CD4-positive, alpha-beta T cell treated with Interferon gamma for 1 hour (primary cell): Measurements from ENCODE around the gene FOXP1.
"Not testable (repeated sequence)": the region's sequence is repeated elsewhere in the genome, so short reads cannot be mapped to it uniquely, and the experiment has no call there.

ENCODE experiments used
- DNase-seq: peaks from one replicate; pipeline ENCODE4 v3.0.0-alpha.2; 2020

FOXP1 gene

DNA sequence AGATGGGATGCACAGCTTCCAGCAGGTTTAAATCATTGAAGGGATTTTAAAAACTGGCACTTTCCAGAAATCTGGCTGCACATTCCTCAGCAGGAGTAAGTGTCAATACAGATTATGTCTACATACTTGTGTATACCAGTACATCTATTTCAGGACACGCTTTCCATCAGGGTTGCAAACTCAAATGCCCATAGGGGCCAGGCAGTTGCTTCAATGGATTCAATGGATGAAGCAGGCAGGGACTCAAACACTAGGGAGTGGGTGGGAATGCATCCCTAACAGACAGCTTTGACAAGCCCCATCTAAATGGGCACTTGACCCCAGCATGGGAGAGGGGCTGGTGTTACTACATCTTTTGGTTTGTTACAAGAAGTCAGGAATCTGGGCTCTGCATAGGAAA, 136.8 kb downstream of the FOXP1 start:
- no peak for DNase-seq

DNA sequence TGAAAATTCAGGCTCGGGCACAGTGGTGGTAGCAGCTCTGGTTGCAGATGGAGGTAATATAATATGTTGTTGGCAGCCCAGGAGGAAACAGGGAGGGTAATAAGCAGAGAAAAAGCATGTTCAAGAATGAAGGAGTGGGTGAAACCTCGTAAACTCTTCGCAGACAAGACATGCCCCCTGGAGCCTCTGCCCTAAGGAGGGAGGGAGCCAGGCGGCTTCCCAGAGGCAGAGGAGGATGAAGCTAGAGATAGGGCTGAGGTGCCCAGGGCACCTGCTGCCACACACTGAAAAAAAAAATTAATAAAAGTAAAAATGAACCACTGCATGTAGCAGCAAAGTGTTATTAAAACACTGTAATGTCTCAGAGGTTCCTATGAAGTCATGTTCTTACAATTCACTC, 137.3 kb downstream of the FOXP1 start:
- DNase-seq, result no peak

DNA sequence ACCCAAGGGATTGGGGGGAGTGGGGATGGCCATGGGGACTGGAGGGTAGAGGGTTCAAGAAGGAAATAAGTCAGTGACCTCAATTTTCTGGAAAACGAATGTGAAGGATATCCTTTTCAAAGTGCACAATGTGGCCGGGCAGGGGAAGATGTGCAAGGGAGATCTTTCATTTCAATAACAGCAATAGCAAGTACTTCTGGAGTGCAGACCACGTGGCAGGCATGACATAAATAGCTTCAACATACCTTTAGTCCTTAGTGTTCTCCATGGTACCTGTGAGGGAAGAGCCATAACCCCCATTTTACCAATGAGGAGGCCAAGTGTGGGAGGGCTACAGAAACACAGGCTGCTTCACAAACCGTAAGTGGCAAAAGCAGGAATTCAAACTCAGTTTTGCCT, 138.7 kb downstream of the FOXP1 start:
- no peak for DNase-seq

DNA sequence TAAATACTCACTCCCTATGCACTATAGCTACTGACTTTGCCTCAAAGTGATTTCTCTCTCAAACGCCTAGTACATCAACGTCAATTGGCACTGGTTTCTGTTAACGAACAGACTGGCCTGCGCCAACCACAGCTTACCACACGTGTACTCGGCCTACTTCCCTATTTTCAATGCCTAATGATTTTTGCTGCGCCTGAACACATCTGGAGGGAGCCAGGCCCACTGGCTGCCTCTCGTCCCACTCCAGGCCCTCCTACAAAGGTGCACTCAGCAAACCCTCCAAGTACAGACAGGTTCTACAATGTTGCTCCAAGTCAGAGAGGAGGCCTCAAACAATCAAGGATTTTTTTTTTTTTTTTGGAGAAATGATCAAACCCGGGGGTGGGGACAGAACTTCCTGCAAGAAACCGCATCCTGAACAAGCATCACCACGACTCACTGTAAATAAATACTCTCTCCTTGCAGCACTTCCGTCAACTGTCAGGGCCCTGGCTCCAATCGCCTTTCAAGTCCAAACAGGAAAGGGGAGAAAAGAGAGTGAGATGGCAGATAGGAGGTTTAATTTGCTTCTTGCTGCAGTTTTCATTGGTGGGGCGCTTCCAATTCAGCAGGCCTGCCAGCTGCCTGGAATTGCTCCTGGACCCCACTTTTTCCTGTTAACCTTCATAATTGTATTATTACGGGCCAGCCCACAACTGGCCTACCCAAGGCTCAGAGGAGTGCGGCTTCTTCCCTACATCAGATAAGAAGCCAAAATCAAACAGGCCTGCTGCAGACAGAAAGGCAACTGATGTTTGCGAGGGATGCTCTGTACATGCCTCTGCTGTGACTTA, 139.3 kb downstream of the FOXP1 start:
- DNase-seq, result peak; percentile 81

DNA sequence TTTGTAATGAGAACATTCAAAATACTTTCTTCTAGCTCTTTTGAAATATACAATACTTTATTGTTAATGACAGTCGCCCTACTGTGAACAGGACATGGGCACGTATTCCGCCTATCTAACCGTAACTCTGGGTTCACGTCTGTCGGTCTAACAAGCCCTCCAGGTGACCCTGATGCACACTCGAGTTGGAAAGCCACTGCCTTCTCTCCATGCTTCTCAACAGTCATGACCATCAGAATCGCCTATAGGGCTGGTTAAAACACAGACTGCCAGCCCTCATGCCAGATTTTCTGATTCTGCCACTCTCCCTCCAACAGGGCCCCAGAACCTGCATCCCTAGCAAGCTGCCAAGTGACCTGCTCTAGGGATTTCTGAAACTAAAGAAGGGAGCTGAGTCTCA, 140.2 kb downstream of the FOXP1 start:
- no peak for DNase-seq

DNA sequence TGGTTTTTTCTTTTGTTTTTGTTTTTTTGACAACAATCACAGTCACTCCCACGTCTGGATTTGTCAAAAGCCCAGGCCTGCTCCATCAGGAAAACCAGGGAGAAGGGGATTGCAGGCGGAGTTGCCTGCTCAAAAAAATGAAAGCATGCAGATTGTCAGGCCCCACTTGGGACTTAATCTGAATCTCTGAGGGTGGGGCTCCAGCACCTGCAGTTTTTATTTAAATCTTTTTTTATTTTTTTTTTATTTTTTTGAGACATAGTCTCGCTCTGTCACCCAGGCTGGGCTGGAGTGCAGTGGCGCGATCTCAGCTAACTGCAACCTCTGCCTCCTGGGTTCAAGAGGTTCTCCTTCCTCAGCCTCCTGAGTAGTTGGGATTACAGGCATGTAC, 140.9 kb downstream of the FOXP1 start:
- DNase-seq, result no peak

DNA sequence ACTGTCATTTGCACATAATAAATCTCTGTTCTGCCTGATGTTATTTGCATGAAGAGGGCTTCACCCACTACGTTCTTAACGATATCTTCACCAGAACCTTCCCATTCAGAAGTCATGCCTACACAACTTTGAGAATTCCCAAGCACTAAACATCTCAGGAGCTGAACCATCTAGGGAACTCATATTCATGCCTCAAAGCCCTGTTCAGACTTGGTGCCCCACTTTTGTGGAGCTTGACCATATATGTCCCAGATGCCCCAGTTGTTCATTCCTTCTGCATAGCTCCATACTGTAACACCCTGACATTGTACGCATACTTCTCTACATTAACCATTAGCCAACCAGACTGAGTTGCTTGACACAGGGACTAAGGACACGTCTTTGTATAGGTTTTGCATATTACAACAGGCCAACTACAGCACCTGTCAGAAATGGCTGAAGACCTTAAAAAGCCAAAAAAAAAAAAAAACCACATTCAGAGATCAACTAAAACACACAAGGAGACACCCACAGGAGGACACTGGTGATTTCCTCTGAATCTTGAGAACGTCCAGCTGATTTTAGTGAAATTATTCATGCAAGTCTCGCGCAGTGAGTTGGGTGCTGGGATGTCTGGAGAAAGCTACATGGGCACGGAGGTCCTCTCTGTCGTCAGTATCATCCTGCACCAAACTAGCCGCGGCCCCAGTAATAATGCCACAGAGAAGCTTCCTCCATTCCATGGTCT, 141.4 kb downstream of the FOXP1 start:
- DNase-seq, result no peak

DNA sequence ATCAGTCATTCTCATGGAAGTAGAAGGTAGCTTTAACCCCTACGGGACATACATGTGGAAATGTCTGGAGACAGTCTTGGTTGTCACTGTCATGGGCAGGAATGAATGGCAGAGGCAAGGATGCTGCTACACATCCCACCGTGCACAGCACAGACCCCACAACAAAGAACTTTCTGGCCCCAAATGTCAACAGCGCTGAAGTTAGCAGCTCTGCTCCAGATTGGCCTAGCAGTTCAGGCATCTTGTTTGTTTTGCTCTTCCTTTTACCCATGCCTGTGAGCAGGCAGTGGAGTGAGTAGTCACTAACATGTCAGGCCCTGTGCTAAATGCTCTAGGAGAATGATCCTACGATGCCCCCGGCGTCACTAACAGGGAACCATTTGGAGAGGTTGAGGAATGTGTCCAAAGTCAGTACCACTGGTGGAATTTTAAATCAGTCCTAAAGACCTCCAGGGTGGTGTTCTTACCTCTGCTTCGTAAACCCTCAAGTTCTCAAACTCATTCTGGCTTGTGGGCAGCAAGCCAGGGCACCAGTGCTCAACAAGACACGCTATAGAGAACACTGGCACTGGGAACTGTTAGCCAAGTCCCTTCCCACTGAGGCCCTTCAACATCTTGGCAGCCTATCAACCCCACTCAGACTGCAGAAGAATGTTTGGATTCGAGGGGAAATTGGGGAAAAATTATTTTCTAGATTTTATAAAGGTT, 142.2 kb downstream of the FOXP1 start:
- DNase-seq, result no peak

DNA sequence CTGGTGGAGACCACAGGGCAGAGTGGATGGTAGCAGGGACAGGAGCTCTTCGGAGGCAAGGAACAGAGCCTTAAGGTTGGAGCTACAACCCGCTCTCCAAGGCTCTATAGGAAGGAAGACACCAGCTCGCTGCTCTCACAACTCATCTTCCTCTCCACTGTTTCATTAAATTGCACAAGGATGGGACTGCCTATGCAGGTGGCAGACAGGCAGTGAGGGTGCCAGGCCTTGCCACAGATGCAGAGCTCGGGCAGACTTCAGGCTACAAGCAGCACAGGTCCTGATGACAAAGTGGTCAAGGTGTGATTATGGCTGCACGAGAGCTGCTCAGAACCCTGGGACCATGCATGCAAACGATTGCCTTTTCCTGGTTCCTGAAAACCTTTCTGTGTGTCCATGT, 144.6 kb downstream of the FOXP1 start:
- DNase-seq, result no peak

DNA sequence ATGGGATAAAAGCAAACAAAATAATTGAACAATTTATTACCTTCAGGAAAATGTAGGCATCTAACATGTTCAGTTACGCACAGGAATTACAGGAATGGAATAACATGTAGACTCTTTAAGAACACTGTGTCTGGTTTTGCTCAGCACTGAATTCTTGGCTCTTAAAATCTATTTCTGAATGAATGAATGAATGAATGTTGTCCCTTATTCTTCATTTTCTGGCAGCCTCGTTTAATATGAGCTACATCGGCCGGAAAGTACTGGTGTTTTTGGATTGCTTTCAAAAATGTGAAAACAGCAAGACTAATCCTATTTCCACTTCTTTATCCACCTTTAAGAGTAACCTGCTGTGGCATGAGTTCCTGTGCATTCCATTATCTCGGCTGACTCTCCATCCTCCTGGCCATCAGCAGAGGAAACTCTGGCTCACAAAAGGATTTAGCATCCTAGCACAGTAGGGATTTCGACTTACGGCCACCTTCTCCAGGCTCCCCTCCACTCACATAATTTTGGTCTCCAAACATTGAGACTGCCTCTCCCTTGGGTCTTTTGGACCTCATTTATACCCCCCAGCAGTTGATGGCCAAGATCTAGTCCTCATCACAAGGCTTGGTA, 145.3 kb downstream of the FOXP1 start:
- no peak for DNase-seq

DNA sequence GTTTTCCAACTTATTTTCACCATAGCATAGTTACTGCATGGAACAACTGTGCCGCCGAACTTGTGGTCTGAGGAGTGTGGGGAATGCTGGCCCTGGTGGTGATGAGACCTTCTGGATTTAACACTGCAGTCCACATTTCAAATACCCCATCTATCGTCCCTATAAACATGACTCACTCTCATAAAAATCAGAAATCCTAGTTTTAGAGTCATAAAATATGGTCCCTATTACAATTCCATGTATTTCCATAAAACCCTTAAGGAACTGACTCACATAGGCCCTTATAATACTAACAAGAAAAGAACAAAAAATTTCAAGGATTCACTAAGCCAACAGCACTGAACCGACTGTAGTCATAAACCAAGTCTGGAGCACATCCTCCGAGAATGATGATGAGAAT, 147.2 kb downstream of the FOXP1 start:
- DNase-seq, result no peak

DNA sequence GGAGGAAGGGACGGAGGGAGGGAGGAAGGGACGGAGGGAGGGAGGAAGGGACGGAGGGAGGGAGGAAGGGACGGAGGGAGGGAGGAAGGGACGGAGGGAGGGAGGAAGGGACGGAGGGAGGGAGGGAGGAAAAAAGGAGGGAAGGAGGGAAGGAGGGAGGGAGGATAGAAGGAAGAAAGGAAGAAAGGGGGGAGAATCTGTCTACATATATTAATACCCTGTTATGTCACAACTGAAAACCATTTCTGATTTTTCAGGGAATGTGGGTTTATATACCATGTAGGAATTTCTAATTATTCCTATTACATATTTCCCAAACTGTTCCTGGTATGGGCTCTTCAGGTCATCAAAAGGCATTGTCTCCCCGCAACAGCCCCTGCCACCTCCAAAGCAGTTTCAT, 147.7 kb downstream of the FOXP1 start:
- DNase-seq, result not testable (repeated sequence)

DNA sequence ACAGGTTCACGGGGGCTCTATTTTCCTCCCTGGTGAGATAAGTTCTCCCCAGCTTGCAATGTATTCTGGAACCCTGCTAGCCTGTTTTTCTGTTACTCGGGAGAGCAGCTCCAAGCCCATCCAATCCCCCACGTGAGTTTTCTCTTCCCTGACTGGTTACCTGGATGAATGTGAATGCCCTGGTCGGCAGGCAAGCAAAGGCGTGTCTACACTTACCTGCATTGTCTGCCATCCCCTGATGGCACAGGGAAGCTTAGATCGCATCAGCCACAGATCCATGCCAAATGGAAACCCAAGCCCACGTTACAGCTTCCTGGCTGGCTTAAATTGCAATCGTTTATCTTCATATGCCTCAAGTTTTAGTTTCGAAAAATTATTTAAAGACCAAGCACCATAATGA, 149.9 kb downstream of the FOXP1 start:
- no peak for DNase-seq

DNA sequence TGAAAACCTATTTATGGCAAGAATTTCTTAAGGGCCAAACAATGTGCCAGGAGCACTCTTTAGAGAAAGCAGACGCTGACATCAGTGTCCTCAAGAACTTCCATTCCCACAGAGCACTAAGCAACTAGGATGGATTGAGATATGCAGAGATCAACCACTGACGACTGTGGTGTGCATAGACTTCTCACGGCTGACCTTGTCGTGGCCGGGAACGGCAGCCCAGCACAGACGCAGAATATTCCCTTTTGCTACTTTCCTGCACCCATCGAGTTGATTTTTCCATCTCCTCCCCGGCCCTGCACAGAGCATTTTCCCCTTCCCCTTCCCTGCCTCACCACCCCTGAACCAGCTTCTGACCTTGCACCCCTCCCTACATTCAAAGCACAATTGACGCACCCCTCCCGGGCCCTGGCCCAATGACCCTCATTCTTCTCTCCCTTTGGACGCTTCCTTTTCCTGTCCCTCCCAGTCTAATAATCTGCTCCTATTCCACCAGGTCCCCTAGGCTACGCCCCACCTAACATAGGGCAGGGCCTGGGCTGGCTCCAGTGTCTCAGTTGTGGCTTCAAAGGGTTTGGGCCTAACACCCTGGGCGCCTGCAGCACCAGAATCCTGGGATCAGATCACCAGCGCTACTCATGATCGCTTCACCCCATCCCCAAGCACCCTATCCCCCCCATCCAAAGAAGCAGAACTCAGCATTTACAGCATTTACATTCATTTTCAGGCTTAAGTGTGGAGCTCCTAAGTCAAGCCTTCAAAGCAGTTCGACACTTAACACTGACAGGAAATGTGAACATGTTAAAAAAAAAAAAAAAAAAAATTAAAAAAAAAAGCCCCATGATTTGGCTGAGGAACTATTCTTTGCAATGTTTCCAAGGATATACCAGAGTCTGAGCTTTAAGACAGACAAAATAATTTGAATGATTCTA, 151.2 kb downstream of the FOXP1 start:
- DNase-seq, result no peak

DNA sequence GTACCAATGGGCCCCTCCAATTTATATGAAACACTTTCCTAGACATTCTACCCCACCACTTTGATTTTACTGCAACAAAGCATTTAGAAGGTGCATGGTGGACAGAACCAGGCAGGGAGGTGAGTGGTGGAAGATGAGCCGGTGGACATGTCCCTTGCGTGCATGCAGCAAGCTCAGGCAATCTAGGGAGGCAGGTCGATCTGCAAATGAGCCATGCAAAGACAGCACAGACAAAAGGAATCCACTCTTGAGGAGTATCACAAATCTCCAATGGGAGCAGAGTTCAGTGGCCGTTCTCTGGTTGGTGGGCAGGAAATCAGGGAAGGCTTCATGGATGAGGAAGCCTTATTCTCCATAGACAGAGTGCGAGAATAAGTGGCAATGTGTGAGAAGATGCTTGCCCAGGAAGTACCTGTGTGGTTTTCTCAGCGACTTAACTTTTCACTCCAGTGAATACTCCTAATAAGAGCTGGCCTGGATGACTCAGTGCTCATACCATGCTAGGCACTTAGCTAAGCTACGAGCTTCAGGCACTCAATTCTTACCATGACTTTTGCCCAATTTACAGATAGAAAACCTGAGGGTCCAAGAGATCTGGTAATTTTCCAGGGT, 152.5 kb downstream of the FOXP1 start:
- DNase-seq, result no peak

DNA sequence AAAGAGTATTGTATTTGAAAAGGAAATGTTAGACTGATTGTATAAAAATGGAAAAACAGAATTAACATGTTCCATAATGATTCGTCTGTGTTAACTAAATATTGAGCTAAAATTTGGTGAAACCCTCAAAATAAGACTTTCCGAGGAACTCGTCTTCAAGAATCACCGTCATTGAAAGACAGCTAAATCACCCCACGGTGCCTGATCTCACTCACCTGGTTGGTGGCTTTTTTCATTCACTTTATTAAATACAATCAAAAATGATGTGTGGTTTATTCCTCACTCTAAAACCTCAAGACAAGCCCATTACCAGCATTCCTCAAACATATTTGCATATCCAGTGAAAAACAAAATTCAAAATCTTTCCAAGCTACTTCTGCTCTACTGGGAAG, 153.9 kb downstream of the FOXP1 start:
- DNase-seq, result no peak

DNA sequence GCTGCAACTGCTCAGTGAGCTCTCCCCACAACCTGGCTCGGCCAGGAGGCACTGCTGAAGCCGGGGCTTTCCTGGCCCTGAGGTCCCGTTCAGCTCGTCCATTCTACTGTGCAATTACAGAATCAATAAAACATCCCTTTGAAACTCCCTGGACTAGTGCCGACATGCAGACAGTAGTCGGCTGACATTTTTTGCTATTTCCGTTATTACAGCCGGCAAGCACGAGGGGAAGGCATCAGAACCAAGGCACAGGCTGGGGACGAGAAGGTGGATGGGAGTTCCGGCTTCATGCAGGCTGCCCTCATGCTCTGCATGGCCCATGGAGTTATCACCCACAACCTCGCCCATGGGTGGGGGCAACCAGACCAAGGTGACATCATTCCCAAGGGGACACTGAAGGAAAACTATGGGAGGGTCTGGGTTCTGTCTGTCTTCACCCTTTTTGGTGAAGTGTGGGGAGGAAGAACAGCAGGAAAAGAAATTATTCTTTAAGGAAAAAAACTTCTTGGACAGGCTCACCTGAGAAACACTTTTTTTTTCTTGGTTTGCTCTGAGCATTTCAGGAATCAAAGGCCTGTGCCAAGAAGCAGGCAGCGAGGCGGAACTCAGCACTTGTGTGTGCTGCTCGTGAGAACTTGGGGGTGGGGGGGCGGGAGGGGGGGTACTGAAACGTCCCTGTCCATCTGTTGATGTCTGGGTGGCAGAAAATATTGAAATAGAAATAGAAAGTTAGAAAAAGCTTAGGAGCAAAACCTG, 154.5 kb downstream of the FOXP1 start:
- DNase-seq, result no peak

DNA sequence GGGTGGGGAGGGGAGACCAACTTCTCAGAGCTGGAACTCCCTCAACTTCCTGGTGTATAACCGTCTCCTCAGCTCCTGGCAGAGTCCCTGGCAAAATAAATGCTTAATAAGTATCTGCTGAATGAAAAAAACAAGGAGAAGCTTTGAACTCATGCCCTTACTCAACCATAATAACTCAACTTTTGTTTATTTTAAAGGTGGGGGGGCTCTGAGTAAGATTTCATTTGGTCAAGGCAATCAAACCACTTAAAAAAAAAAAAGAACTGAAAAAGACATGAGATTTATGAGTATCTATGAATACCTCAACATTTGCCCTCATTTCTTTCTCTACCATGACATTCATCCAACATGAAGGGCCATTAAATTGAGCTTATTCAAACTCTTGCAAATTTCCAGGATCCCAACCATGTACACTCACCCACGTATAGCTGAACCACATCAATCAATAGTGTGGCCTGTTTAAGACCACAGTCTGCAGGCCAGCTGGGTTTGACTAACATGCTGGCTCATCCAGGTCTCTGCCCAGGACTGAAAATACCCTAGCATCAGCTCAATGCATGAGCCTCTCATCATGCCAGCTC, 157.9 kb downstream of the FOXP1 start:
- DNase-seq, result no peak

DNA sequence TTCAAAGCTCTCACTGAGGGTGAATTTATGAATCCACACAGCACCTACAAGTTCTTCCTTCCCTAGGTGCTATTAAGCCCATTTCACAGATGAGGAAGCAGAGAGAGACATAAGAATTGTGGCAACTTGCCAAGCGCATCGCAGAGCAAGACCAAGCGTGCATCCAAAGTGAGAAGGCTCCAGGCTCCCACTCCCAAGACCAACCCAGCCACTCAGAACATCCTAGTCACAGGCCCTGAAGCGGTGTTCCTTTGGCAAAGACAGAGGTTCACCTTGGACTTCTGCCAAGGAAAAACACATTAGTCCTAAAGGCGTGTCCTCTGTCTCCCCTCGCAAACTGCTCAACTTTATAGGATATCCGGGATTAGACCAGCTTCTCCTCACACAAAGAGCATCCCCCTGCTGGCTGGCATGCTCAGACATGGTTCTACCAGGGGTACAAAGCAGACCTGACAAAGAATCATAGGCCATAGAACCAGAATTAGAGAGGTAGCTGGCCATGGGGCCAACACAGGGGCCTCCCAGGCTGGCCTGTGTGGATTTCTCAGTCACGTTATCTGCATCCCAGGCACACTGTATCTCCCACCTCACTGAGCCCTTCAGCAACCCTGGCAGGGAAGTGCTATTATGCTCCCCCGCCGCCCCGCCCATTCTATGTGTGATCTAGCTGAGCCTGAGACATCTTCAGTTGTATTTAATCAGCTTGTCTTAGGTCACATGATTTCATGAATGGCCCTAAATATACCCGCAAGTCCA, 160.2 kb downstream of the FOXP1 start:
- no peak for DNase-seq
